Lower leg skin (tissue), 4 donors: Measurements from ENCODE around the gene ARHGEF4. TPM values are rescaled to one million over a fixed set of nuclear protein-coding genes. Genes with fewer than 3 reads are reported as not detected.

Source experiments
- DNase-seq, 2 donors: peaks; one replicate each; pipeline ENCODE4 v3.0.0-alpha.2; 2019; ENCODE audit warnings: low spot score in 2 of 2
- H3K4me3 ChIP-seq: fragments of 200-600 bp; sonication (generic); 2 replicates; pipeline ENCODE4 v1.5.1; 2017; ENCODE audit warnings: mild to moderate bottlenecking, low read depth; ENCODE audit not compliant: poor library complexity, severe bottlenecking
- POLR2A ChIP-seq, 2 donors: fragments of 450-650 bp; IDR thresholded peaks; one replicate each; pipeline ENCODE4 v1.6.1; 2016 to 2017; ENCODE audit warnings: antibody characterized with exemption in 2 of 2, mild to moderate bottlenecking in 1 of 2, moderate library complexity in 1 of 2
- WGBS, 2 donors: methylation state at CpG; one replicate each; pipeline ENCODE4 v1.1.5; 2018; 5-methylcytosine and 5-hydroxymethylcytosine counted together
- intact Hi-C: fragments of 100-400 bp; cut with DNase I; formaldehyde crosslinking; loops from one replicate; pipeline ENCODE4 v1.15.0; 2023; ENCODE audit warnings: low total_unique reads
- total RNA-seq, 4 donors: library from RNA; depleted of rRNA; stranded (reverse); fragments of >200 nt; gene quantifications; one replicate each; pipeline ENCODE4 v1.1.0, GENCODE V29; 2016
- TF ChIP-seq, protein P1 (sequence below), 3 donors: fragments of 450-650 bp; IDR thresholded peaks; one replicate each; pipeline ENCODE4 v1.5.1; 2016; ENCODE audit warnings: antibody characterized with exemption in 3 of 3, mild to moderate bottlenecking in 3 of 3, moderate library complexity in 2 of 3

ARHGEF4 gene, protein sequence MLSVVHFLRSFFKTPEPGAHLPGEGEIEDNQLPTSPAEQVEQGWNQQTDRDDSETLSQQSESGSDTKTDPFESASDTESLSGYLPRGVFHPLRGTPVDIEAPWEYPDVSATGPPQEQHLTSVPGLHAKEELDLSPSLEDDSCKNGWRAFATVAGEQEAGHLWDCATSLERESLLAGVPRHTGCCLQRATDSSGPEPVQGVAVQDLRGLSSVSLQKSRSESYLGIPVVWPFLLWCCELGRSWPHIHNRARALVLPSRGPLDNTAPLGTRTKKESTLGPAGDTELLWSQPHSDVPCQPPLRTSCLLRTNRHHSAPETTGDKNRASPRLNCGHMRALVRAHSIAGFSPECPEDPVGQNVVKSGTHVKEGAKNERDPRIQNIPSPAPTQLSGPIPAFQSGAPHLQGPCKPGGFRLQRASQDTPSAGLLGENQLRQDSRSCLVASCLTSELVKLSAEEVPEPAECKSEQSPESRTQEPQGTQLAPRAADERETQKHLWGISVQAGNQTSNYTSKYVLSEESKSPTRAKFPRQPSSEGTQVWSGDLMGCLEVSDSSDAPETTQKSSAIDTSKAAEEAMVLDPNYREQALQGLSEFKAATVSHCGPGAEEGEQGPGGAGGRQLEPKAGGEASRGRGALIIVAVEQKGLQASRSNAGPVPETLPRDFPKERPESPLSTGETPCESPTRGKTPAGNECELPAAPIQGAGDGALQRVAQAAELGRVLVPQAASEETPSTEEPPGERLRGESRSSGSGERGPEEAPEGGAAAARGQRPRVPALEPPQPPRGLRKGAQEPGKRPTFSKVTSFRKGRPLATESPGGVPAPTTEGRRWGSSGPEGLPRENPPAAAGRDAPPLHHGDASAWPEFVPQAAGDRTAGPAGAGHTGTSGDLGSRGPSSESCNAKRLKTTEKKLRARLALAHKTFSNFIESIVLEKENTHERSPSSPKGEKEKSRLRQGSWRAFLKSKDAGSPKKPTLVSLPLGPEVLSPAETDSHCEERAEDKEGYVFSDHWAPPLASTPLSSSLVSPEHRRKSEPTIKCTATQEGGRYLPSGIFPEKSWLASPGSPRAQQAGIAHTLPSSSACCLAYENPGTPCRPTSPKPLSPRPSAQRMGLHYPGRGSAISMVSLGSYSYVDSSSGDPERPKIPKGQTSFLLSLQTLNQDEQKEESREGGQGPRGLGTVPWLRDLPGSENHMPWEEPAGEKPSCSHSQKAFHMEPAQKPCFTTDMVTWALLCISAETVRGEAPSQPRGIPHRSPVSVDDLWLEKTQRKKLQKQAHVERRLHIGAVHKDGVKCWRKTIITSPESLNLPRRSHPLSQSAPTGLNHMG (N-terminal part only)
- 100 to 1,000 TPM; 106 to 220 (median 120) TPM for total RNA-seq

DNA sequence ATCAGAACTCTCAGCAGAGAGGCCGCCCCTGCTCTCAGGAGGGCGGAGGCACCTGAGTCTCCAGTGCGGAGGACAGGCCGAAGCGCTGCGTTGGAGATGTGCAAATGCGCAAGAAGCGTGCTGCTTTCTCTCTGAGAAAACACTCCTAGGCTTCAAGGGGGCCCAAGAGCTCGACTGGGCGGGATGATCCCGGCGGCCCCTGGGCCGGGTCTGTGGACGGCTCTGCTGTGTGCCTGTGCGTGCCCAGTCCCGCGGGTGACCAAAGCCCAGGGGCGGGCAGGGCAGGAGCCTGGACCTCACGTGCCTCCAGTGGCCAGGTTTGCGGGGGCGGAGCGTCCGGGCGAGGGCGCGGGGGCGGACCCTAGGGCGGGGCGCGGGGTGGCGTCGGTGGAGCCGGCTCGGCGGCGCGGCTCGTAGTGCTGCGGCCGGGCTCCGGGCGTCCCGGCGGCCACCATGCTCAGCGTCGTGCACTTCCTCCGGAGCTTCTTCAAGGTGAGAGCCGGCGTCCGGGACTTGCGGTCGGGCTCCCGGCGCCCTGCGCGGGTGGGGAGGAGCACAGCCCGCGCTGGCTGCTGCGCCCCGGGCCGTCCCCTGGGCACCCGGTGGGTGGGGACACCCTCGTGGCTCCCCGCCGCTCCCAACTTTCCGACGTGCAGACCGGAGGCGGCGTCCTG is at the start of gene ARHGEF4:
TSS of gene ARHGEF4 (plus strand) at position 414 of the 674 bp plus-strand sequence. CDS start at position 454, 40 bp downstream.
- no peak for DNase-seq
- H3K4me3 ChIP-seq: peak within 1 kb of the TSS; percentile 33
- whole genome bisulfite sequencing, 2 donors: 3 to 4% methylated on average over 26 to 58 of the region's 70 CpGs
- TF ChIP-seq POLR2A (IDR thresholded peaks at IDR 0.05): no peak
- TF ChIP-seq, protein P1, sequence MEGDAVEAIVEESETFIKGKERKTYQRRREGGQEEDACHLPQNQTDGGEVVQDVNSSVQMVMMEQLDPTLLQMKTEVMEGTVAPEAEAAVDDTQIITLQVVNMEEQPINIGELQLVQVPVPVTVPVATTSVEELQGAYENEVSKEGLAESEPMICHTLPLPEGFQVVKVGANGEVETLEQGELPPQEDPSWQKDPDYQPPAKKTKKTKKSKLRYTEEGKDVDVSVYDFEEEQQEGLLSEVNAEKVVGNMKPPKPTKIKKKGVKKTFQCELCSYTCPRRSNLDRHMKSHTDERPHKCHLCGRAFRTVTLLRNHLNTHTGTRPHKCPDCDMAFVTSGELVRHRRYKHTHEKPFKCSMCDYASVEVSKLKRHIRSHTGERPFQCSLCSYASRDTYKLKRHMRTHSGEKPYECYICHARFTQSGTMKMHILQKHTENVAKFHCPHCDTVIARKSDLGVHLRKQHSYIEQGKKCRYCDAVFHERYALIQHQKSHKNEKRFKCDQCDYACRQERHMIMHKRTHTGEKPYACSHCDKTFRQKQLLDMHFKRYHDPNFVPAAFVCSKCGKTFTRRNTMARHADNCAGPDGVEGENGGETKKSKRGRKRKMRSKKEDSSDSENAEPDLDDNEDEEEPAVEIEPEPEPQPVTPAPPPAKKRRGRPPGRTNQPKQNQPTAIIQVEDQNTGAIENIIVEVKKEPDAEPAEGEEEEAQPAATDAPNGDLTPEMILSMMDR (IDR thresholded peaks at IDR 0.05): no peak
- intact Hi-C loops: no loop called here

DNA sequence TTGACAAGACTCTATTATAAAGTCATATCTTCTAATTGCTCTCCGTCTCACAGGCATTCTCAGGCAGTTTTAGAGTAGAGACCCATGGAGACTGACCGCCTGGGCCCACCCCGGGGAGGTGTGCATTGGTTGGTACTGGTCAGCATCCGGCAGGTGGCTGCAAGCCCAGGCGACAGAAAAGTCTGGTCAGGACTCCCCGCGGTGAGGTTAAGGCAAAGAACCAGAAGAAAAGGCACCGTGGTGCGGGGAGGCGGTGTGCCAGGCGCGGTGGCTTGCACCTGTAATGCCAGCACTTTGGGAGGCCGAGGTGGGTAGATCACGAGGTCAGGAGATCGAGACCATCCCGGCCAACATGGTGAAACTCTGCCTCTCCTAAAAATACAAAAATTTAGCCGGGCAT is 48.9 kb upstream of the ARHGEF4 start:
- intact Hi-C loops: no loop called here
- TF ChIP-seq, protein P1 (IDR thresholded peaks at IDR 0.05): no peak
- no peak for TF ChIP-seq POLR2A (IDR thresholded peaks at IDR 0.05)
- DNase-seq: no peak
- WGBS, 2 donors: 84 to 92% methylated on average over 17 of the region's 17 CpGs
- no peak overlapping the region for H3K4me3 ChIP-seq

DNA sequence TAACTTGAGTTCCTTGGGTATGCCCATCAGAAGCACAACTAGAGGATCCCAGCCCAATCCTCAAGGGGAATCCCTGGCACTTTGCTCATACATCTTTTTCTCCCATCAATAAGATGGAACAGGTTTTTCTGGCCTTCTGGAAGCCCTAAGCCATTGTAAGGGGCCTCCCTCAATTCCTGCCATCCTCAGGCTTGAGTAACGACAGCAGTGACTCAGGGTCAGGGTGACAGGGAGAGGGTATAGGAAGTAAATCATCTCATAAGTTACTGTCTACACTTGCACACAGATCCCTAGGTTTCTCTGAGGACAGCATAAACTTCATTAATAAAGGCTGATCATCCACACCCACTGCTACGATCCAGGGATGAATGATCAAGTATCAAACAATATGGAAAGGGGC is 46.4 kb upstream of the ARHGEF4 start:
- H3K4me3 ChIP-seq: no peak overlapping the region
- intact Hi-C loops: no loop called here
- DNase-seq: peak in 1 of 2 donors; percentile 32
- TF ChIP-seq POLR2A (IDR thresholded peaks at IDR 0.05): no peak
- TF ChIP-seq, protein P1 (IDR thresholded peaks at IDR 0.05): no peak
- WGBS, 2 donors: 55 to 66% methylated on average over 2 of the region's 2 CpGs

GRCh38 chr2:130790804-130791616 is 45.7 kb upstream of the ARHGEF4 start:
- WGBS, 2 donors: 82 to 85% methylated on average over 9 of the region's 9 CpGs
- TF ChIP-seq POLR2A (IDR thresholded peaks at IDR 0.05): no peak
- TF ChIP-seq, protein P1 (IDR thresholded peaks at IDR 0.05): no peak
- DNase-seq: peak in 1 of 2 donors; percentile 73
- no peak overlapping the region for H3K4me3 ChIP-seq
- intact Hi-C loops: no loop called here
